ENCODE measurements around the gene COPG2. TPM values are rescaled to one million over a fixed set of nuclear protein-coding genes. Genes with fewer than 3 reads are reported as not detected.

COPG2 gene
- total and polyA plus RNA-seq, 2 experiments from 2014 or later, result 4.9 to 66.3 TPM

DNA sequence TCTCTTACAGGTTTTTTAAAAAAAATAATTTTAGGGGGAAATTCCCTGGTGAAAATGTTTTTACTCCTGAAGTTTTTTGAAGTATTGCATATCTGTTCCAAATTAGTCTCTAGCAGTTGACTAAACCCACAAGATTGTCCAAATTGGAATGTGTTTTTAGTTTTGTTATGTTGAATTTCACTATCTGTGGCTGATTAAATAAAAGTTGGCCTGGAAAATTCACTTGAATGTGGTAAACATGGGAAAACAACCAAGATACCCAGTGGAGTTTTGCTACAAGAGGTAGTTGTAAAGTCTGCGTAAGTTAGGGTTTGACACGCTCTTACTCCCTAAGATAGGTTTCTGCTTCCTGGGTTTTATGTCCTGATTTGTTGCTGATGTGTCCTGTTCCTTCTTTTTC, 14.5 kb upstream of the COPG2 start:
- no peaks in the 10 kb centered on the region for H3K36me3 ChIP-seq (ENCODE audit: insufficient read depth)
- no peak overlapping the region for H3K4me3 ChIP-seq
- Mint-ChIP-seq H3K27ac (no peak overlapping the region), H3K9me3 (no peaks in the 10 kb centered on the region), H3K36me3 (ENCODE audit: low read depth) (no peaks in the 10 kb centered on the region), H3K4me1 (no peaks in the 10 kb centered on the region), H3K27me3 (ENCODE audit: insufficient read depth, low read depth, poor library complexity) (peaks cover 2% of the 10 kb centered on the region), H3K4me3 (no peak overlapping the region)
- no peaks in the 10 kb centered on the region for H4K20me1 ChIP-seq (replicated peaks; ENCODE audit: insufficient read depth)
- ATAC-seq, result no peak
- H3K27ac ChIP-seq (ENCODE audit: low read depth), result no peak overlapping the region
- peaks cover 12% of the 10 kb centered on the region for H3K9me2 ChIP-seq (ENCODE audit: insufficient read depth)
- no peak overlapping the region for H2AFZ ChIP-seq
- TF ChIP-seq NANOG (IDR thresholded peaks at IDR 0.05; ENCODE audit: borderline replicate concordance) (no peak), EZH2 (IDR thresholded peaks at IDR 0.05; ENCODE audit: low read depth, unreplicated experiment) (no peak), EZH2phosphoT487 (IDR thresholded peaks at IDR 0.05; ENCODE audit: unreplicated experiment) (no peak), ZNF331 (CRISPR knock-in tag; IDR thresholded peaks at IDR 0.05; ENCODE audit: low read depth) (no peak), POLR2AphosphoS5 (IDR thresholded peaks at IDR 0.05; ENCODE audit: low read depth) (no peak), STAT1 (IDR thresholded peaks at IDR 0.05; ENCODE audit: unreplicated experiment) (no peak), ZNF114 (CRISPR knock-in tag; IDR thresholded peaks at IDR 0.05) (no peak), CREB1 (CRISPR knock-in tag; IDR thresholded peaks at IDR 0.05; ENCODE audit: low read depth) (no peak), JUNB (IDR thresholded peaks at IDR 0.05; ENCODE audit: unreplicated experiment) (no peak)
- TF ChIP-seq, protein P1, sequence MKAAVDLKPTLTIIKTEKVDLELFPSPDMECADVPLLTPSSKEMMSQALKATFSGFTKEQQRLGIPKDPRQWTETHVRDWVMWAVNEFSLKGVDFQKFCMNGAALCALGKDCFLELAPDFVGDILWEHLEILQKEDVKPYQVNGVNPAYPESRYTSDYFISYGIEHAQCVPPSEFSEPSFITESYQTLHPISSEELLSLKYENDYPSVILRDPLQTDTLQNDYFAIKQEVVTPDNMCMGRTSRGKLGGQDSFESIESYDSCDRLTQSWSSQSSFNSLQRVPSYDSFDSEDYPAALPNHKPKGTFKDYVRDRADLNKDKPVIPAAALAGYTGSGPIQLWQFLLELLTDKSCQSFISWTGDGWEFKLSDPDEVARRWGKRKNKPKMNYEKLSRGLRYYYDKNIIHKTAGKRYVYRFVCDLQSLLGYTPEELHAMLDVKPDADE (IDR thresholded peaks at IDR 0.05), result no peak
- TF ChIP-seq, protein P2, sequence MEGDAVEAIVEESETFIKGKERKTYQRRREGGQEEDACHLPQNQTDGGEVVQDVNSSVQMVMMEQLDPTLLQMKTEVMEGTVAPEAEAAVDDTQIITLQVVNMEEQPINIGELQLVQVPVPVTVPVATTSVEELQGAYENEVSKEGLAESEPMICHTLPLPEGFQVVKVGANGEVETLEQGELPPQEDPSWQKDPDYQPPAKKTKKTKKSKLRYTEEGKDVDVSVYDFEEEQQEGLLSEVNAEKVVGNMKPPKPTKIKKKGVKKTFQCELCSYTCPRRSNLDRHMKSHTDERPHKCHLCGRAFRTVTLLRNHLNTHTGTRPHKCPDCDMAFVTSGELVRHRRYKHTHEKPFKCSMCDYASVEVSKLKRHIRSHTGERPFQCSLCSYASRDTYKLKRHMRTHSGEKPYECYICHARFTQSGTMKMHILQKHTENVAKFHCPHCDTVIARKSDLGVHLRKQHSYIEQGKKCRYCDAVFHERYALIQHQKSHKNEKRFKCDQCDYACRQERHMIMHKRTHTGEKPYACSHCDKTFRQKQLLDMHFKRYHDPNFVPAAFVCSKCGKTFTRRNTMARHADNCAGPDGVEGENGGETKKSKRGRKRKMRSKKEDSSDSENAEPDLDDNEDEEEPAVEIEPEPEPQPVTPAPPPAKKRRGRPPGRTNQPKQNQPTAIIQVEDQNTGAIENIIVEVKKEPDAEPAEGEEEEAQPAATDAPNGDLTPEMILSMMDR (conservative IDR thresholded peaks at IDR 0.05; ENCODE audit: low read depth in 2 of 2), result no peak
- TF ChIP-seq, protein P3, sequence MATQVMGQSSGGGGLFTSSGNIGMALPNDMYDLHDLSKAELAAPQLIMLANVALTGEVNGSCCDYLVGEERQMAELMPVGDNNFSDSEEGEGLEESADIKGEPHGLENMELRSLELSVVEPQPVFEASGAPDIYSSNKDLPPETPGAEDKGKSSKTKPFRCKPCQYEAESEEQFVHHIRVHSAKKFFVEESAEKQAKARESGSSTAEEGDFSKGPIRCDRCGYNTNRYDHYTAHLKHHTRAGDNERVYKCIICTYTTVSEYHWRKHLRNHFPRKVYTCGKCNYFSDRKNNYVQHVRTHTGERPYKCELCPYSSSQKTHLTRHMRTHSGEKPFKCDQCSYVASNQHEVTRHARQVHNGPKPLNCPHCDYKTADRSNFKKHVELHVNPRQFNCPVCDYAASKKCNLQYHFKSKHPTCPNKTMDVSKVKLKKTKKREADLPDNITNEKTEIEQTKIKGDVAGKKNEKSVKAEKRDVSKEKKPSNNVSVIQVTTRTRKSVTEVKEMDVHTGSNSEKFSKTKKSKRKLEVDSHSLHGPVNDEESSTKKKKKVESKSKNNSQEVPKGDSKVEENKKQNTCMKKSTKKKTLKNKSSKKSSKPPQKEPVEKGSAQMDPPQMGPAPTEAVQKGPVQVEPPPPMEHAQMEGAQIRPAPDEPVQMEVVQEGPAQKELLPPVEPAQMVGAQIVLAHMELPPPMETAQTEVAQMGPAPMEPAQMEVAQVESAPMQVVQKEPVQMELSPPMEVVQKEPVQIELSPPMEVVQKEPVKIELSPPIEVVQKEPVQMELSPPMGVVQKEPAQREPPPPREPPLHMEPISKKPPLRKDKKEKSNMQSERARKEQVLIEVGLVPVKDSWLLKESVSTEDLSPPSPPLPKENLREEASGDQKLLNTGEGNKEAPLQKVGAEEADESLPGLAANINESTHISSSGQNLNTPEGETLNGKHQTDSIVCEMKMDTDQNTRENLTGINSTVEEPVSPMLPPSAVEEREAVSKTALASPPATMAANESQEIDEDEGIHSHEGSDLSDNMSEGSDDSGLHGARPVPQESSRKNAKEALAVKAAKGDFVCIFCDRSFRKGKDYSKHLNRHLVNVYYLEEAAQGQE (IDR thresholded peaks at IDR 0.05; ENCODE audit: unreplicated experiment), result no peak
- TF ChIP-seq, protein P4, sequence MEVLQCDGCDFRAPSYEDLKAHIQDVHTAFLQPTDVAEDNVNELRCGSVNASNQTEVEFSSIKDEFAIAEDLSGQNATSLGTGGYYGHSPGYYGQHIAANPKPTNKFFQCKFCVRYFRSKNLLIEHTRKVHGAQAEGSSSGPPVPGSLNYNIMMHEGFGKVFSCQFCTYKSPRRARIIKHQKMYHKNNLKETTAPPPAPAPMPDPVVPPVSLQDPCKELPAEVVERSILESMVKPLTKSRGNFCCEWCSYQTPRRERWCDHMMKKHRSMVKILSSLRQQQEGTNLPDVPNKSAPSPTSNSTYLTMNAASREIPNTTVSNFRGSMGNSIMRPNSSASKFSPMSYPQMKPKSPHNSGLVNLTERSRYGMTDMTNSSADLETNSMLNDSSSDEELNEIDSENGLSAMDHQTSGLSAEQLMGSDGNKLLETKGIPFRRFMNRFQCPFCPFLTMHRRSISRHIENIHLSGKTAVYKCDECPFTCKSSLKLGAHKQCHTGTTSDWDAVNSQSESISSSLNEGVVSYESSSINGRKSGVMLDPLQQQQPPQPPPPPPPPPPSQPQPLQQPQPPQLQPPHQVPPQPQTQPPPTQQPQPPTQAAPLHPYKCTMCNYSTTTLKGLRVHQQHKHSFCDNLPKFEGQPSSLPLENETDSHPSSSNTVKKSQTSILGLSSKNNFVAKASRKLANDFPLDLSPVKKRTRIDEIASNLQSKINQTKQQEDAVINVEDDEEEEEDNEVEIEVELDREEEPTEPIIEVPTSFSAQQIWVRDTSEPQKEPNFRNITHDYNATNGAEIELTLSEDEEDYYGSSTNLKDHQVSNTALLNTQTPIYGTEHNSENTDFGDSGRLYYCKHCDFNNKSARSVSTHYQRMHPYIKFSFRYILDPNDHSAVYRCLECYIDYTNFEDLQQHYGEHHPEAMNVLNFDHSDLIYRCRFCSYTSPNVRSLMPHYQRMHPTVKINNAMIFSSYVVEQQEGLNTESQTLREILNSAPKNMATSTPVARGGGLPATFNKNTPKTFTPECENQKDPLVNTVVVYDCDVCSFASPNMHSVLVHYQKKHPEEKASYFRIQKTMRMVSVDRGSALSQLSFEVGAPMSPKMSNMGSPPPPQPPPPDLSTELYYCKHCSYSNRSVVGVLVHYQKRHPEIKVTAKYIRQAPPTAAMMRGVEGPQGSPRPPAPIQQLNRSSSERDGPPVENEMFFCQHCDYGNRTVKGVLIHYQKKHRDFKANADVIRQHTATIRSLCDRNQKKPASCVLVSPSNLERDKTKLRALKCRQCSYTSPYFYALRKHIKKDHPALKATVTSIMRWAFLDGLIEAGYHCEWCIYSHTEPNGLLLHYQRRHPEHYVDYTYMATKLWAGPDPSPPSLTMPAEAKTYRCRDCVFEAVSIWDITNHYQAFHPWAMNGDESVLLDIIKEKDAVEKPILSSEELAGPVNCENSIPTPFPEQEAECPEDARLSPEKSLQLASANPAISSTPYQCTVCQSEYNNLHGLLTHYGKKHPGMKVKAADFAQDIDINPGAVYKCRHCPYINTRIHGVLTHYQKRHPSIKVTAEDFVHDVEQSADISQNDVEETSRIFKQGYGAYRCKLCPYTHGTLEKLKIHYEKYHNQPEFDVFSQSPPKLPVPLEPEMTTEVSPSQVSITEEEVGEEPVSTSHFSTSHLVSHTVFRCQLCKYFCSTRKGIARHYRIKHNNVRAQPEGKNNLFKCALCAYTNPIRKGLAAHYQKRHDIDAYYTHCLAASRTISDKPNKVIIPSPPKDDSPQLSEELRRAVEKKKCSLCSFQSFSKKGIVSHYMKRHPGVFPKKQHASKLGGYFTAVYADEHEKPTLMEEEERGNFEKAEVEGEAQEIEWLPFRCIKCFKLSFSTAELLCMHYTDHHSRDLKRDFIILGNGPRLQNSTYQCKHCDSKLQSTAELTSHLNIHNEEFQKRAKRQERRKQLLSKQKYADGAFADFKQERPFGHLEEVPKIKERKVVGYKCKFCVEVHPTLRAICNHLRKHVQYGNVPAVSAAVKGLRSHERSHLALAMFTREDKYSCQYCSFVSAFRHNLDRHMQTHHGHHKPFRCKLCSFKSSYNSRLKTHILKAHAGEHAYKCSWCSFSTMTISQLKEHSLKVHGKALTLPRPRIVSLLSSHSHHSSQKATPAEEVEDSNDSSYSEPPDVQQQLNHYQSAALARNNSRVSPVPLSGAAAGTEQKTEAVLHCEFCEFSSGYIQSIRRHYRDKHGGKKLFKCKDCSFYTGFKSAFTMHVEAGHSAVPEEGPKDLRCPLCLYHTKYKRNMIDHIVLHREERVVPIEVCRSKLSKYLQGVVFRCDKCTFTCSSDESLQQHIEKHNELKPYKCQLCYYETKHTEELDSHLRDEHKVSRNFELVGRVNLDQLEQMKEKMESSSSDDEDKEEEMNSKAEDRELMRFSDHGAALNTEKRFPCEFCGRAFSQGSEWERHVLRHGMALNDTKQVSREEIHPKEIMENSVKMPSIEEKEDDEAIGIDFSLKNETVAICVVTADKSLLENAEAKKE (CRISPR knock-in tag; IDR thresholded peaks at IDR 0.05), result no peak
- no peak for DNase-seq (ENCODE audit: low spot score)
- H3K4me1 ChIP-seq (ENCODE audit: insufficient read depth), result no peaks in the 10 kb centered on the region
- H3F3A ChIP-seq (replicated peaks; ENCODE audit: low read depth), result no peaks in the 10 kb centered on the region
- H3K4me2 ChIP-seq, result no peak overlapping the region
- H3K79me2 ChIP-seq (replicated peaks; ENCODE audit: insufficient read depth), result no peaks in the 10 kb centered on the region
- H3K27me3 ChIP-seq (ENCODE audit: insufficient read depth), result no peaks in the 10 kb centered on the region
